AG08396 (cell line): ENCODE results near the gene AVL9.
"Not testable (repeated sequence)": the region's sequence is repeated elsewhere in the genome, so short reads cannot be mapped to it uniquely, and the experiment has no call there.

ENCODE experiments used
- DNase-seq: peaks from one replicate; pipeline ENCODE4 v3.0.0; 2012; ENCODE audit warnings: low spot score, mixed read lengths

The AVL9 gene

GRCh38 chr7:32591938-32592337 lies 96.6 kb downstream of the AVL9 start:
- DNase-seq = no peak

GRCh38 chr7:32592701-32593100 lies 97.4 kb downstream of the AVL9 start:
- DNase-seq = no peak

GRCh38 chr7:32594965-32595490 lies 99.7 kb downstream of the AVL9 start:
- DNase-seq = no peak

- DNase-seq = not testable (repeated sequence)
Measured at GRCh38 chr7:32601196-32601595, 105.9 kb downstream of the AVL9 start.

- DNase-seq = no peak
Measured at GRCh38 chr7:32602470-32602869, 107.2 kb downstream of the AVL9 start.

- not testable (repeated sequence) for DNase-seq
Measured at GRCh38 chr7:32603492-32603891, 108.2 kb downstream of the AVL9 start.

GRCh38 chr7:32604047-32604446 lies 108.8 kb downstream of the AVL9 start:
- not testable (repeated sequence) for DNase-seq

- no peak for DNase-seq
Measured at GRCh38 chr7:32605032-32605431, 109.7 kb downstream of the AVL9 start.

GRCh38 chr7:32609463-32609862 lies 114.2 kb downstream of the AVL9 start:
- no peak for DNase-seq

GRCh38 chr7:32611201-32612099 lies 116.2 kb downstream of the AVL9 start:
- no peak for DNase-seq

GRCh38 chr7:32616625-32617024 lies 121.3 kb downstream of the AVL9 start:
- DNase-seq = peak; percentile 57

- DNase-seq = no peak
Measured at GRCh38 chr7:32618470-32618869, 123.2 kb downstream of the AVL9 start.

GRCh38 chr7:32618987-32619386 lies 123.7 kb downstream of the AVL9 start:
- DNase-seq = no peak

- DNase-seq = not testable (repeated sequence)
Measured at GRCh38 chr7:32619416-32619815, 124.1 kb downstream of the AVL9 start.

- no peak for DNase-seq
Measured at GRCh38 chr7:32631021-32631420, 135.7 kb downstream of the AVL9 start.

- DNase-seq = not testable (repeated sequence)
Measured at GRCh38 chr7:32631590-32632497, 136.6 kb downstream of the AVL9 start.

GRCh38 chr7:32633446-32633845 lies 138.2 kb downstream of the AVL9 start:
- DNase-seq = not testable (repeated sequence)

- DNase-seq = not testable (repeated sequence)
Measured at GRCh38 chr7:32634798-32635393, 139.6 kb downstream of the AVL9 start.

GRCh38 chr7:32636725-32637462 lies 141.6 kb downstream of the AVL9 start:
- not testable (repeated sequence) for DNase-seq

GRCh38 chr7:32637611-32638010 lies 142.3 kb downstream of the AVL9 start:
- DNase-seq = not testable (repeated sequence)
